HG02938 (cell line): Measurements from ENCODE around the gene SCGB1D2.

Experiments used
- ATAC-seq: cut with Tn5 transposase; IDR thresholded peaks from one replicate; pipeline ENCODE4 v1.9.1; 2021; ENCODE audit warnings: mild to moderate bottlenecking, moderate library complexity; ENCODE audit not compliant: unreplicated experiment

Gene SCGB1D2

GRCh38 chr11:62256281-62256680 lies 14.2 kb downstream of the SCGB1D2 start:
- no peak for ATAC-seq

DNA sequence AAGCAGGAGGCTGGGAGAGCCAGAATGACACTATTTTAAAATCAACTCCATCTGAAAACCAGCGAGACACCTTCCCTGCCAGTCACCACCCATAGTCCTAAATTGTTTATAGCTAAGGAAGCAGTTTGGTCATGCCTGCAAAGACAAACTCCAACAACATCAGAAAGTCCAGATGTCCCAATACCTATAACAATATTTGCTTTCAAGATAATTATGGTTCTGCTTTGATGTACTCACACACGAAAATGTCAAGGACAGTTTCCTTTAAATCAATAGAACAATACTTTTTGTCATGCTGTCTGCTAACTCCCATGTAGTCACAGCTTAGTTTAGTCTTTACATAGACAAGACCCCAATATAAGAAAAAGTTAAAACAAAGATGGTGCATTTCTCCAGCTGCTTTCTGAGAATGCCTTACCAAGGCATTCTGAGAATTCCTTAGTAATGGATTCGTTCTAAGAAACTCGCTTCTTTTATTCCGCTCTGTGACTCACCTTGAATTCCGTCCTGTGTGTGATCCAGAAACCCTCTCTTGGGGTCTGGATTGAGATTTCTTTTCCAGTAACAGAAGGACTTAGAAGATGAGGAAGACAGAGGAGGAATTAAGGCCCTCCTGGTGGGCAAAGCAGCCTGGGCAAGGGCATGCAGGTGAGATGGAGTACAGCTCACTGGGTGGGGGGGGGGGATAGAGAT lies 18.4 kb downstream of the SCGB1D2 start:
- no peak for ATAC-seq

- ATAC-seq = no peak
Observed at GRCh38 chr11:62264004-62264403, 22.0 kb downstream of the SCGB1D2 start.

GRCh38 chr11:62266558-62266957 lies 24.5 kb downstream of the SCGB1D2 start:
- no peak for ATAC-seq

- ATAC-seq = no peak
Observed at GRCh38 chr11:62267050-62267449, 25.0 kb downstream of the SCGB1D2 start.

- ATAC-seq = no peak
Observed at GRCh38 chr11:62267576-62267975, 25.5 kb downstream of the SCGB1D2 start.

DNA sequence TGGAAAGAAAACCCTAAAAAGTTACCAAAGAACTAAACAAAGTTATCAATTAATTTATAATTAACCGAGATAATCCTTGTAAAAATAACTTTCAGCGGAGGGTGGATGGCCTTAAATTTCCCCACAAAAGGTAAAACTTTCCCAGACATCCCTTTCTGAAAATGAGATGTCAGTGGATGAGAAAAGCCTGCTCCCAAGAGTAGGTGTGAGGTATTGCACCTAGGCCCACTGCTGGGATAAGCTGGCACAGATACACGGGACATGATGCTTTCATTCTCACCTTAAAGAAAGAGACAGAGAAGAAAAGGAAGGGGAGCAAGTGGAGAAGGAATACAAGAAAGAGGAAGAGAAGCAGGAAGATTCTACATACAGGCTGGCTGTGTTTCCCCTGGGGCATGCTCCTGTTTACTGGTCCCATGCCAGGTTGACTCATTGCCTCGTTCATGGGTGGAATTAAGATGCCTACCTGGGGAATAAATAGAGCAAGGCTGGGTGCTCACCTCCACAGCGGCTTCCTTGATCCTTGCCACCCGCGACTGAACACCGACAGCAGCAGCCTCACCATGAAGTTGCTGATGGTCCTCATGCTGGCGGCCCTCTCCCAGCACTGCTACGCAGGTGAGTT lies 27.7 kb downstream of the SCGB1D2 start, which contains the start of gene SCGB2A2:
Gene SCGB2A2, plus strand, starts transcription at position 505 of the 625 bp plus-strand sequence. Its CDS starts 59 bp downstream, at position 564.
- no peak for ATAC-seq

GRCh38 chr11:62273284-62273683 lies 31.2 kb downstream of the SCGB1D2 start:
- no peak for ATAC-seq

GRCh38 chr11:62273789-62274275 lies 31.8 kb downstream of the SCGB1D2 start:
- ATAC-seq = no peak

DNA sequence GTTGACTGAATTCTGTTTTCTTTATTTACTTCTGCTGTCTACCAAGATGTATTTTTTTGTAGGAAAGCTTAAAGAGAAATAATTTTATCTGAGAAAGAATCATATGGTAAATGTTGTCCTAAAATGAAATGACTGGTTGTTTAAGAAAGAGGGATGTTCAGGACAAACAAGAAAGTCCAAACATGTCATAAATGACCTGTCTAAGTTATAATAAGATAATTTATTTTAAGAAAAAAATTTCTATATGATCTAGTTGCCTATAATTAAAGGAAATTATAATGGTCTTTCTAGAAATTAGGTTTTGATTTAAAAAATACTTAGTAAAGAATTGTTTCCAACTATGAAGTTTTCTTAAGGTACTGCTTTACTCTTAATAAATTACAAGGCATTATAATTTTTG lies 38.4 kb downstream of the SCGB1D2 start:
- ATAC-seq = no peak
